ENCODE results near the gene BOD1L1. TPM values are rescaled to one million over a fixed set of nuclear protein-coding genes. Genes with fewer than 3 reads are reported as not detected.

BOD1L1 gene
- total and polyA plus RNA-seq, 2 of the 8 experiments (the other 6 are each of a cell fraction or from before 2014, with no cell fraction given) = 6.8 to 39.3 TPM

DNA sequence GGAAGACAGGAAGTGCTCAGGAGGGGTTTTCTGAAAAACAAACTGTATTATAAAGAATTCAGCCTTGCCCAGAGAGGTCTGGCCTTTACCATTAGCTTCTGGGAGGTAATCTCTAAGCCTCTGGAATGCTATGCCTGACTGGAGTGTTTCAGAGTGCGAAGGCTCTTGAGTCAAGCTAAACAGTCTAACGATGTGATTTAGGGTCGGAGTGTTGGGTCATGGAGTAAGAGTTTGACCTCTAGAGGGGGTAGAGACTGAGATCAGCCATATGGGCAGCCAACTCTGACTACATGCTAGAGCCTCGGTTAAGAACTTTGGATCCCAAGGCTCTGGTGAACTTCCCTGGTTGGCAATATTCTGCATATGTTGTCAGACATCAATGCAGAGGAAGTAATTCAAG lies 15.0 kb downstream of the BOD1L1 start:
- Histone ChIP-seq H3K18ac (ENCODE audit: extremely low read depth, low read length) (no peak overlapping the region), H3K27ac (ENCODE audit: low read depth, low read length) (no peak overlapping the region)

More for the DNA sequence above, 15.0 kb downstream of the BOD1L1 start:
- H4K8ac ChIP-seq (ENCODE audit: extremely low read depth, insufficient read depth, low read length) = no peak overlapping the region
- FAIRE-seq (no peak), DNase-seq (ENCODE audit: low read depth in 1 of 2, low spot score in 2 of 2) (no peak)
- no peak overlapping the region for H3K4me2 ChIP-seq (ENCODE audit: insufficient read depth in 1 of 2, low read depth in 2 of 2, low read length in 2 of 2)
- no peak overlapping the region for H3K4me3 ChIP-seq (ENCODE audit: extremely low read depth in 1 of 4, insufficient read depth in 2 of 4, low read depth in 3 of 4, low read length in 4 of 4)
- H4K5ac ChIP-seq (ENCODE audit: insufficient read length, low read depth, low read length) = no peak overlapping the region
- no peak overlapping the region for H2BK5ac ChIP-seq (ENCODE audit: low read depth, low read length)
- TF ChIP-seq RAD21 (IDR thresholded peaks at IDR 0.05 in 1 of 2, conservative IDR thresholded peaks at IDR 0.05 in 1 of 2; ENCODE audit: low read depth in 2 of 2, low read length in 2 of 2) (peak in 1 of 2 experiments; percentile 14; a peak in 1 of 4 replicates), TBP (IDR thresholded peaks at IDR 0.05; ENCODE audit: low read depth, low read length) (no peak), MAFK (IDR thresholded peaks at IDR 0.05; ENCODE audit: low read depth, low read length) (no peak), RBBP5 (IDR thresholded peaks at IDR 0.05; ENCODE audit: borderline replicate concordance, low read depth, low read length) (no peak), CTCF (IDR thresholded peaks at IDR 0.05; ENCODE audit: control extremely low read depth in 1 of 3, insufficient read depth in 1 of 3, low read depth in 1 of 3, low read length in 3 of 3) (peak in 2 of 3 experiments; percentile 13 to 23; a peak in 1 of 4 replicates), SRF (IDR thresholded peaks at IDR 0.05; ENCODE audit: low read depth, low read length) (no peak)
- no peak overlapping the region for H2BK12ac ChIP-seq (ENCODE audit: low read depth, low read length)
- no peaks in the 10 kb centered on the region for H3K79me2 ChIP-seq (ENCODE audit: control insufficient read depth in 1 of 2, insufficient read depth in 2 of 2, low read length in 2 of 2)
- H2BK20ac ChIP-seq (ENCODE audit: low read length) = no peak overlapping the region
- POLR2A ChIA-PET (ENCODE audit: partially characterized antibody) = interaction anchor here (0.6 to 1.3 kb wide), 3 partner anchors 12 to 729 kb away, joined by 3 to 4 read pairs (median 3); partner anchors contain the start of gene BOD1L1
- H3K9ac ChIP-seq (replicated peaks in 1 of 4; ENCODE audit: extremely low read depth in 1 of 4, low read depth in 3 of 4, low read length in 3 of 4) = no peak overlapping the region
- no peak overlapping the region for H3K56ac ChIP-seq (replicated peaks; ENCODE audit: insufficient read length, low read depth, low read length)
- no peak overlapping the region for H4K91ac ChIP-seq (replicated peaks; ENCODE audit: insufficient read length, low read length)
- H2BK15ac ChIP-seq (ENCODE audit: low read length) = no peak overlapping the region
- CTCF ChIA-PET (ENCODE audit: partially characterized antibody) = interaction anchor here (0.9 to 3.1 kb wide), 6 partner anchors 9 to 43 kb away, joined by 3 to 21 read pairs (median 6); partner anchors contain the start of gene BOD1L1
- no peaks in the 10 kb centered on the region for H3K23me2 ChIP-seq (ENCODE audit: low read depth, low read length)
- no peak overlapping the region for H2BK120ac ChIP-seq (replicated peaks; ENCODE audit: low read depth, low read length)
- no peaks in the 10 kb centered on the region for H3K79me1 ChIP-seq (ENCODE audit: low read depth, low read length)
- H3K36me3 ChIP-seq (ENCODE audit: control insufficient read depth in 2 of 4, insufficient read depth in 4 of 4, low read length in 3 of 4) = peaks cover 7 to 63% (median 28%) of the 10 kb centered on the region in 4 experiments; a peak in 7 of 8 replicates
- peaks cover 0 to 1% of the 10 kb centered on the region in 2 experiments for H4K20me1 ChIP-seq (replicated peaks in 1 of 2; ENCODE audit: control insufficient read depth in 1 of 2, insufficient read depth in 2 of 2, low read length in 2 of 2)
- no peaks in the 10 kb centered on the region for H3K9me3 ChIP-seq (ENCODE audit: insufficient read depth in 2 of 2, low read depth in 1 of 2, low read length in 1 of 2)
- H3K23ac ChIP-seq (ENCODE audit: insufficient read length) = no peak overlapping the region
- no peaks in the 10 kb centered on the region for H3K4me1 ChIP-seq (replicated peaks in 1 of 4; ENCODE audit: control insufficient read depth in 3 of 4, insufficient read depth in 4 of 4, low read length in 3 of 4)
- H3K4ac ChIP-seq (replicated peaks; ENCODE audit: insufficient read length, low read depth, low read length) = no peak overlapping the region
- no peak overlapping the region for H2AK5ac ChIP-seq (ENCODE audit: low read depth, low read length)
- WGBS, 2 experiments (ENCODE audit: extremely low coverage in 1 of 2, insufficient coverage in 1 of 2, insufficient read length in 1 of 2, insufficient replicate concordance in 2 of 2, low coverage in 1 of 2, low lambda C conversion rate in 2 of 2, missing lambda C conversion rate in 1 of 2) = 89% methylated on average over 4 of the region's 4 CpGs; no CpG with 5 or more reads in 1 of the 2 experiments
- no peaks in the 10 kb centered on the region for H3K27me3 ChIP-seq (replicated peaks in 1 of 4; ENCODE audit: control insufficient read depth in 3 of 4, extremely low read depth in 1 of 4, insufficient read depth in 3 of 4, low read length in 3 of 4)
- H2AFZ ChIP-seq (ENCODE audit: low read length) = no peak overlapping the region
- no peak overlapping the region for H3K14ac ChIP-seq (ENCODE audit: insufficient read length)

All from H1 (cell line).